Fibroblast of gingiva (primary cell): Measurements from ENCODE around the gene TMEM9B.

Experiments
- DNase-seq: peaks from one replicate; pipeline ENCODE4 v3.0.0-alpha.2; 2011; ENCODE audit warnings: low read depth

The TMEM9B gene

DNA sequence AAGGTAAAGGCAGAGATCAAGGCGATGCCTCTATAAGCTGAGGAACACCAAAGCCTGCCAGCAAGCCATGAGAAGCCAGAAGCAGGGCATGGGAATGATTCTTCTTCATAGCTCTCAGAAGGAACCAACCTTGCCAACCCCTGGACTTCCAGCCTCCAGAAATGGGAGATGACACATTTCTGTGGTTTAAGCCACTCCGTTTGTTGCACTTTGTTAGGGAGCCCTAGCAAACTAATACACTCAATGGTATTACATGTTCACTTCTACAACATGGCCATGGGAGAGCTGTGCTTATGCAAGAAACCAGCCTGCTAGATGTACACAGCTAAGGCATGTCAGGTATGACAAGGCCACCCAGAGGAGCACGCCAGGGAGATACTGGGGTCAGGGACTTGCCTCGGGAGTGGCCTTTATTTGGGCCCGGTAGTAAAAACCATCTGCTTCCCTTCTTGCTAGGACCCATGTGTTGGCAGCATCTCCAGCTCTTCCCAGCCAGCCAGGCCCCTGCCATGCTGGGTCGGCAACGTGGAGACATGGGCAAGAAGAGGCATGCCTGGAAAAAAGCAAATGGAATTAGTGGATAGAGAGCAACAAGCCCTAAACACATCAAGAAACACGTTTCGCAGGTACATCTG, 35.1 kb downstream of the TMEM9B start:
- DNase-seq, result peak; percentile 7

- no peak for DNase-seq
Measured at GRCh38 chr11:8928205-8928604, 36.0 kb downstream of the TMEM9B start.

DNA sequence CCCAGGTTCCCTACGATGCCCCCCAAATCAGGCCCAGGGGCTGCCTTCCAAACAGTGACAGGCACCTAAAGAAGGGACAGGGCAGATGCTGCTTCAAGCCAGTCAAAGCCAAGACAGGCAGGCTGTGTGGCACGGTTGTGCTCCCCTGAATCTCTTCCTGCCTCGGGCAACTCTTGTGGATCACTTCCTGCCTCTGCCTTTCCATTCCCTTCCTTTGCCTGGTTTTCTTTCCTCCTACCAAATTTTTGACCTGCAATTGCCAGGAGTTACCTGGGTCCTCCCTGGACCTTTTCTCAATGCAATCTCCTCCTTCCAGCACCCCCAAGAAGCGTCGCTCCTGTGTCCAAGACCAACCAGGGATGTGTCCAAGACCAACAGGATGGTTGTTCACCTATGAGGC, 37.0 kb downstream of the TMEM9B start:
- no peak for DNase-seq

DNA sequence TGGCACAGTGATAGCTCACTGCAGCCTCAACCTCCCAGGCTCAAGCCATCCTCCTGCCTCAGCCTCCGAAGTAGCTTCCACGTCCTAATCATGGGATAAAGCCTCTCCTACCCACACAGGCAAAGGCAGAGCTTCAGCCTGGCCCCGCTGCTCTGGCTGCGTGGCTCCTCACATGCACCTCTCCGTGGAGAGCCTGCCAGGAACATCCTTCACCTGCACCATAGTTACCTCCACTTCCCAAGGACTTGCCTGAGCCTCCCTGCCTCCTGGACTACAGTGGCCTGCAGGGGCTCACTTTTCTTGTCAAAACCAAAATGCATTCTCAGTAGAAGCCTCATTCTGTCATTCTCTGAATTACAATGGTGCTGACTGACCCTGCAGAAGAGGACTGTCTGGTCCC, 38.0 kb downstream of the TMEM9B start:
- DNase-seq, result no peak

DNA sequence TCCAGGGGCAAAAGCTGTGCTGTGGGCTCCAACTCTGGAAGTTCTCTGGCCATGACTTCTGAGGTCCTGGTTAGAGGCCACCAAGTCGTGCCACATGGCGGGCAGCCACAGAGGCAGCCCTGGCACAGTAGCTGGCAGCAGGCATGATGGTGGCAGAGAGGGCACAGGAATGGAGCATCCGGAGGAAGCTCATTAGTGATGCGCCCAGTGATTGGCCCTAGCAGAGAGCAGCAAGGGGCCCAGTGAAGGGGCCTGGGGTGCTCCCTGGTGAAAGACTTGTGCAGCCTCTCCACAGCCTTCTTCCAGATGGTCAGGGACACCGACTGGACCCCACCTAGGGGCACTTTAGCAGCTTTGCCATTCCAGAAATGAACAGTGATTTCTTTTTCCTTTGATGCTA, 38.5 kb downstream of the TMEM9B start:
- no peak for DNase-seq

DNA sequence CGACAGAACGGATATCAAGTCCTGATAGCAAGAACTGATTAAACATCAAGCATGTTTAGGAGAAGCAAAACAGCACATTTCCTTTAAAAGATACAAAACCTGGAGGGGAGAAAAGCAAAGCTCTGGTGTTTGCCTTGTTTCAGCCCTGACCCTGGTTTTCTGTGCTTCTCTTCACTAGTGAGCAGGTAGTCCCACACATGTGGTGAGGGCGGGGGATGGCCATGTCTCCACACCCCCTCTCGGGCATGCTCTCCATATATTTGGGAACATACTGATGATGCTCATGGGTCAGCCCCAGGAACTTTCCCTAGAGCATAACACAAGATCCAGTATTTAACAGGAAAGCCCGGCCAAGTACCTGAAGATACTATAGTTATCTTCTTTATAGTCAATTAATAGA, 41.6 kb downstream of the TMEM9B start:
- DNase-seq, result no peak

GRCh38 chr11:8917157-8917825, 47.0 kb downstream of the TMEM9B start:
- DNase-seq, result peak; percentile 95

GRCh38 chr11:8914661-8915018, 49.6 kb downstream of the TMEM9B start:
- no peak for DNase-seq

DNA sequence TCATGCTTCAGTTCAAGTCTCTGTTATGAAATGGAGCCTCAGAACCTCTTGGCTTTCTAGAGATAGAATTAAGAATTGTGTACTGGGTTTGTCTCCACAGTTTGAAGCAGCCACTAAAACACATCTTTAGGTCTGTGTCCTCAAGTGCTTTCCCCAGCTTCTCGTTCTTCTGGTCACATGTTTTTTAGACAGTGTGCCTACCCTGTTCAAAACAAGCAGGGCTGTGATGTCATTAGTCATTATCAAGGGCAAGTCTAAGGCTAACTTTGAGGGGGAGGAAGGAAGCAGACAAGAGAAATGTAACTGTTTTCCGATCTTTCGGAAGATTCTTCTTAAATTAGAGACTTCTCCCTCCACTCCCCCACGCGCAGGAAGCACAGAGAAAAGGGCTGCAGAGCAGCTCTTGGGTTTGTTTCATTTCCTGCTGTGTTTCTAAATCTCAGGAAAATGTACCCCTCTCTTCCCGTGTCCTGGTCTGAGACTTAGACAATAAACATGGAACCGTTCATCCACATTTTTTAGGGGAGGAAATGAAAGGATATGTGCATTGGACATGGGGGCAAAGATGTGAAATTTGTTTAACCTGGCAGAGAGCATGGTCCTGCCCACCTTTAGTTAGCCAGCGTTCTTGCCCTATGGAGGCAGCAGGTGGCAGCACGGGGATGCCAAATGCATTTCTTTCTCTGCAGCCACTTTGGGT, 50.1 kb downstream of the TMEM9B start:
- peak; percentile 11 for DNase-seq

GRCh38 chr11:8911029-8911823, 53.0 kb downstream of the TMEM9B start, which contains the start of gene AKIP1:
Gene AKIP1, plus strand, starts transcription at chr11:8911189. Its CDS starts 261 bp downstream, at chr11:8911450.
- DNase-seq, result peak; percentile 93

DNA sequence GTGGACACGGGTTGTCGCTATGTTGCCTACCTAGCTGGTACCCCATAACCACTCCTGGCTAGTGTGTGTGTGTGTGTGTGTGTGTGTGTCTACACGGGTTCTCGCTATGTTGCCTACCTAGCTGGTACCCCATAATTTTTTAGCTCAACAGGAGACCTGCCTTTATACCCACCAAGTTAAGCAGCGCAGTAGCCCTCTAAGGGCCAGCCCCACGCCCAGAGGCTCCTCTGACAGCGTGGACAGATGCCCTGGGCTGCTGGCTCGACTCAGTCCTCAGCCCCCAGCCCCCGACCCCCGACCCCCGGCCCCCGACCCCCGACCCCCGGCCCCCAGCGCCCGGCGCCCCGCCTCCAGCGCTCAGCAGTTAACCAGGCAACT, 53.6 kb downstream of the TMEM9B start:
- DNase-seq, result no peak

- no peak for DNase-seq
Measured at GRCh38 chr11:8908099-8908498, 56.1 kb downstream of the TMEM9B start.

DNA sequence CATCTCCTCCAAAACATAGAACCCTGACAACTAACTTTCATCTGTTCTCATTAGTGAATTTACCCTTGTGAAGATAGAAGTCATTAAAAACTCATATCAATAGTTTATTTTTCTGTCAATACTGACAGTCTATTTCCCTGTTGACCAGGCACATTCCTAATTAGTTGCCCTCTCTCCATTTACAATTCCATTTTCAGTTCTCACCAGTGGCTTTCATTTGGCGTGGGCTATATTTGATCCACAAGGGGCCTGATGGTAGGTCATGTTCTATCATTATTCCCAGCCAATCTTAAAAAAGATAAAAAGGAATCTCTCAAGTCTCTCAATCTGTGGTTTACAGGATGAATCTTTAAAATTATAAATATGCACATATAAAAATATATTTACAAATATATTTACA, 57.1 kb downstream of the TMEM9B start:
- no peak for DNase-seq

DNA sequence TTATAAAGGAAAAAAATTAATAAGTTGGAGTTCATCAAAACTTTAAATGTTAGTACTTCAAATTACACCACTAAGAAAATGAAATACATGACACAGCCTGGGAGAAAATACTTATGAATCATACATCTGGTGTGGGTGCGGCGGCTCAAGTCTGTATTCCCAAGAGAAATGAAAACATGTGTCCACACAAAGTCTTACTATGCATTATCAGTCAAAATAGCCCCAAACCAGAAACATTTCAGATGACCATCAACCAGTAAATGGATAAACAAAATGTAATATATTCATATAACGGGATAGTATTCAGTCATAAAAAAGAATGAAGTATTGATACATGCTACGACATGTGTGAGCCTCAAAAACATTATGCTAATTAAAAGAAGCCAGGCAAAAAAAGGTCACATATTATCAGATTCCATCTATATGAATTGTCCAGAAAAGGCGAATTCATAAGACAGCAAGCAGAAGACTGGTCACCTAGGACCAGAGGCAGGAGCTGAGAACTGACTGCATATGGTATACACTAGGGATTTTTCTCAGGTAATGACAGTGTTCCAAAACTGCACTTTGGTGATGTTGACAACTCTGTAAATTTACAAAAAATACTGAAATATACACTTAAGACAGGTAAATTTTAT, 58.6 kb downstream of the TMEM9B start:
- peak; percentile 75 for DNase-seq

DNA sequence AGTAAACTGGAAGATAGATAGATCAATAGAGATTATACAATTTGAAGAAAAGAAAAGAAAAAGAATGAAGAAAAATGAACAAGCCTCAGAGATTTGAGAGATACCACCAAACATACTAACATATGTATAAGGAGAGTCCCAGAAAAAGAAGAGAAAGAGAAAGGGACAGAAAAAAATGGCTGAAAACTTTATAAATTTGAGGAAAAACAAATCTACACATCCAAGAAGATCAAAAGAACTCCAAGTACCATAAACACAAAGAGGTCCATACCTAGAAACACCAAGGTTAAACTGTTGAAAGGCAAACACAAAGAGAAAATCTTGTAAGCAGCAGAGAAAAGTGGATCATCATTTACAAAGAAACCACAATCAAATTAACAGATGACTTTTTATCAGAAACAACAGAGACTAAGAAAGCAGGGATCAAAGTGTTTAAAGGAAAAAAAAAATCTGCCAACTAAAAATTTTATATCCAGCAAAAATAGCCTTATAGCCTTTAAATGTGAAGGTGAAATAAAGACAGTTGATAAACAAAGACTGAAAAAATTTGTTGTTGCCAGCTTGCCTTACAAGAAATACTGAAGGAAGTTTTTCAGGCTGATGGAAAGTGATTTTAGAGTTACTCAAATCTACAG, 65.0 kb downstream of the TMEM9B start:
- DNase-seq, result no peak
